ENCODE results near the gene FOXP2.

The FOXP2 gene

DNA sequence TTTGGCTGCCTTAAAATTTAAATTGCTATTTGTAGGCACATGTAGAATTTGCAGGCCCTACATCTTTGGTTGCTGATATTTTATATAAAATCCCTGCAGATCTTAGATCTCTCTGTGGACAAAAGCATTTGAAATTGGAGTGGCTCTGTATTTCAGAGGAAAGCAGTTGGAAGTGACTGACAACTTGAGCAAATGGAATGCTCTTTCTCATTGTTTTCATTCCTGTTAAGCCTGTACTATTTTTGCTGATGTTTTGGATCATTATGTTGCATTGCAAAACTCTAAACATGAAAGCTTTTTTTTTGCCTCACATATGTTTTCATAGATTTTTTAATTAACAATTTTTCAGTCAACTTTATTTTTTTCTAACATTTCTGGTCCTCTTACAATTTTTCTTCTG, 256.1 kb downstream of the FOXP2 start:
- no peak overlapping the region for H3K27ac ChIP-seq
- TF ChIP-seq ZFX (IDR thresholded peaks at IDR 0.05; ENCODE audit: borderline replicate concordance) = no peak
- TF ChIP-seq, protein P1, sequence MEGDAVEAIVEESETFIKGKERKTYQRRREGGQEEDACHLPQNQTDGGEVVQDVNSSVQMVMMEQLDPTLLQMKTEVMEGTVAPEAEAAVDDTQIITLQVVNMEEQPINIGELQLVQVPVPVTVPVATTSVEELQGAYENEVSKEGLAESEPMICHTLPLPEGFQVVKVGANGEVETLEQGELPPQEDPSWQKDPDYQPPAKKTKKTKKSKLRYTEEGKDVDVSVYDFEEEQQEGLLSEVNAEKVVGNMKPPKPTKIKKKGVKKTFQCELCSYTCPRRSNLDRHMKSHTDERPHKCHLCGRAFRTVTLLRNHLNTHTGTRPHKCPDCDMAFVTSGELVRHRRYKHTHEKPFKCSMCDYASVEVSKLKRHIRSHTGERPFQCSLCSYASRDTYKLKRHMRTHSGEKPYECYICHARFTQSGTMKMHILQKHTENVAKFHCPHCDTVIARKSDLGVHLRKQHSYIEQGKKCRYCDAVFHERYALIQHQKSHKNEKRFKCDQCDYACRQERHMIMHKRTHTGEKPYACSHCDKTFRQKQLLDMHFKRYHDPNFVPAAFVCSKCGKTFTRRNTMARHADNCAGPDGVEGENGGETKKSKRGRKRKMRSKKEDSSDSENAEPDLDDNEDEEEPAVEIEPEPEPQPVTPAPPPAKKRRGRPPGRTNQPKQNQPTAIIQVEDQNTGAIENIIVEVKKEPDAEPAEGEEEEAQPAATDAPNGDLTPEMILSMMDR (IDR thresholded peaks at IDR 0.05) = no peak

DNA sequence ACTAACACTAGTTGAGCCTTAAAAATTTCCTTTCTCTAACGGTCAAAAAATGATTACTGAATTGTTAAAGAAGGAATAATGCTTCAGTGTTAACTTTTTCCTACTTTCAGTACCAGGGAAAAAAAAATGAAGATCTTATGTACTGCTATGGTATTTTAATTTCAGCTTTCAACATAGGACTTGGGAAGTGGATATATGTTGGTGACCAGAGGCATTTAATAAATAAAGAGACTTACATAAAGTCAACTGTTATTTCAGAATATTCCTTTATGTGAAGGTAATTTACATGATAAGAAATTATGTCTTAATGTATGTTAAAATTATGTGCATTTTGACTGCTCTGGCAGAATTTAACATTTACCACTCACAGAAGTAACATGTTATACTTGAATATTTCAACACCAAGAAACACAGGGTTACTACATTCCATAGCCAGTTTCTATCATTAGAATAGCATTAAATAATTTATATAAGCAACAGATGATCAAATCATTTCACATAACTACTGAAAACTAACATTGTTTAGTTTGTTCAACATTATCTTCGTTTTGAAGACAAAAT, 257.0 kb downstream of the FOXP2 start:
- TF ChIP-seq, protein P1 (IDR thresholded peaks at IDR 0.05) = no peak
- H3K27ac ChIP-seq = no peak overlapping the region

DNA sequence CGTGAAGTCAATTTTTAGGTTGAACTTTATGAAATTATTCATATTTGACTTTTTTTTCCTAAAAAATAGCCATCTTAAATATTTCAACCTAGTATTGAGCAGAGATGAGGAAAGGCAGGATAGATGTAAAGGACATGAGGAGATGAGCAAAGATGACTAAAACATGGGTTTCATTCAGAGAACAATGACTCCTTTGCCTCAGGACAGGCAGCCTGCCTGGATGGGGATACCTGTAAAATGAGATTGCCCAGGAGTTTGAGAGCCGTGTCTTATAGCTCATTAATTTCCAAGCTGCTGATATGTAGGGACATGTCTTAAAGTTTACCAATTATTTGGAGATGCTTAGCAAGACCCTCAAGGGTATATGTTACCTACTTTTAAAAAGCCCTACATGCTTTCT, 263.5 kb downstream of the FOXP2 start:
- TF ChIP-seq, protein P1 (IDR thresholded peaks at IDR 0.05) = no peak
- TF ChIP-seq ZFX (IDR thresholded peaks at IDR 0.05; ENCODE audit: borderline replicate concordance) = no peak
- H3K27ac ChIP-seq = no peak overlapping the region

DNA sequence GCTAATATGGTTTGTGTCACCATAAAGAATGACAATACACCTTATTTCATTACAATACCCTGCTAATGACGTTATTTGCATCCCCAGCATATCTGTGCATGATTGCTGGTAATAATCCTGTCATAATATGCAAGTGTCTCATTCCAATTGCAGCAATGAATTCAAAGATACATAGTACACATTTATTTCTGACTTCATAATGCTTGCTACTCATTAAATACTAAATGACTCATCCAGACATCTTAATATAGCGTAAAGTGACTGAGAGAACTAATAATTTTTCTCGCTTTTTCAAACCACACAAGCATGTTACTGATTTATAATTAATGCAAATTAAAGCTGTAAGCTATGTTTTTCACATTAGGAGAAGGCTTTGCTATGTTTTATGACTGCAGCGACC, 272.6 kb downstream of the FOXP2 start:
- H3K27ac ChIP-seq = no peak overlapping the region

DNA sequence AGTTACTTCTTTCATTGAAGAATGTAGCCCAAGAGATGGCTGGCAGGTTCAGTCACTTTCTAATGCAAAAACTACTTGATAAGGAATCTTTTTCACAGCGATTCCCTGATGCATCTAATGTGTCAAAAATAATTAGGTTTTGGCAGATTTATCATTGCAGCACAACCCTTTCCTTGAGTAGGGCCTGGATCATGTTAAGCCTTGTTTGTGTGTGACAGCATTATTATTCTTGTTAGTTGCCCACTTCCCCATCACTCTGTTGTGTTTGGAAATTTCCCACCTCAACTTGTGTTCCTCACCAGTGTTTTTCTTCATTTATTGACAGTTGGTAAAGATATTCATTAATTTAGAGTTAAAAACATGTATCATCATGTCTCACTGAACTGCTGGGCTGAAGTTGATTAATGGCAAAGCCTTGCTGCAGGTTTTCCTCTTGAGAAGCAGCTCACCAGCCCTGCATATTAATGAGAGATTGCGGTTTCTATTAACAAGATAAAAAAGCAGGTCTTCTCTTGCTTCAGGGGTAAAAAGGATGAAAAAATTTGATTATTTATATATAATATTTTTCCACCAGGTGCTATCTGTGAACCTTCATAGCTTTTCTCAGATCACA, 273.9 kb downstream of the FOXP2 start:
- no peak for TF ChIP-seq ZFX (IDR thresholded peaks at IDR 0.05; ENCODE audit: borderline replicate concordance)
- TF ChIP-seq, protein P1 (IDR thresholded peaks at IDR 0.05) = no peak
- H3K27ac ChIP-seq = no peak overlapping the region

More for the DNA sequence above, 272.6 kb downstream of the FOXP2 start:
- TF ChIP-seq, protein P1 (IDR thresholded peaks at IDR 0.05) = no peak
- TF ChIP-seq ZFX (IDR thresholded peaks at IDR 0.05; ENCODE audit: borderline replicate concordance) = no peak

DNA sequence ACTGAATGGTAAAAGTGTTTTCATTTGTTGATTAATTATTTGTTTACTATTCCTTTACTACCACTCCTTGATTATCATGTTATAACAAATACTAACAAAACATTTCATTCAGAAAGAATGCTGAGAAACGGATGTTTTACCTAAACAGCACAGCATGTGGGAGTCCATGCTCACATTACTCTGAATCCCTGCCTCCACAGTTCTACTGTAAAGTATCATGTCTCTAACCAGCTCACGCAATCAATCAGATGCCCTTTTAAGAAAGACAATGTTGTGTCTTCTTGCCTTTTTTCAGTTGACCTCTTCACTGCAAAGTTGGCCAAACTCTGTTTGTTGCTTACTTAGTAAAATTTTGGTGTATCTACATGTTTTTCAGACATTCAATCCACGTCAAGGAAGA, 274.8 kb downstream of the FOXP2 start:
- TF ChIP-seq, protein P1 (IDR thresholded peaks at IDR 0.05) = no peak
- no peak for TF ChIP-seq ZFX (IDR thresholded peaks at IDR 0.05; ENCODE audit: borderline replicate concordance)
- H3K27ac ChIP-seq = no peak overlapping the region

DNA sequence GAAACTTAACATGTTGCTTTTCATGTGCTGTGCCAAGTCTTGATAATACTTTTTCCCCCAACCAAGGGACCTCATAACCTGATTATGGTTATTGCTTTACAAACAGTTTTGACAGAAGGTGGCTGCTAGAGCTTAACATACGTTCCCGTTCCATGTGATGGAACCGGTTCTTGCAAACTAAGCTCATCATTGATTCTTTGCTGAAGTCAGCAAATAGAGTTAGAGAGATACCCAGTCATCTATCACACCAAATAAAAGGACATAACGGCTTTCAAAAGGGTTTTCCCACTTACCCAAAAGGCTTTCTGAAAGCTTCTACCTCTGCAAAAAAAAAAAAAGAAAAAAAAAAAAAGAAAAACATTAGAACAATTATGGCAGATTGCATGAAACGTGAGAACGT, 277.0 kb downstream of the FOXP2 start:
- TF ChIP-seq, protein P1 (IDR thresholded peaks at IDR 0.05) = no peak
- no peak for TF ChIP-seq ZFX (IDR thresholded peaks at IDR 0.05; ENCODE audit: borderline replicate concordance)
- H3K27ac ChIP-seq = no peak overlapping the region

Data from 22Rv1 (cell line).